K562 (cell line): ENCODE data around the gene PMFBP1. TPM values are rescaled to one million over a fixed set of nuclear protein-coding genes. Genes with fewer than 3 reads are reported as not detected.

Source experiments
- BRF1 ChIP-seq: IDR thresholded peaks from 3 replicates; pipeline ENCODE4 v1.6.1; 2011; ENCODE audit warnings: borderline replicate concordance, mild to moderate bottlenecking; ENCODE audit not compliant: insufficient read length; ENCODE audit errors: extremely low read depth
- CEBPG ChIP-seq, 3 experiments: fragments of 200-800 bp in 1 of 3; sonication (Bioruptor generic) in 1 of 3; sonication (generic) in 1 of 3; formaldehyde crosslinking in 1 of 3; IDR thresholded peaks in 2 of 3; conservative IDR thresholded peaks in 1 of 3; 2 replicates each; pipeline versions ENCODE4 v1.6.1 to v1.8.0; 2016 to 2022; ENCODE audit warnings: missing compliant biosample characterization in 2 of 3, missing genetic modification characterization in 2 of 3, mild to moderate bottlenecking in 1 of 3, missing genetic modification reagents in 1 of 3
- CREB1 ChIP-seq, 2 experiments: sonication (generic) in 1 of 2; formaldehyde crosslinking in 1 of 2; IDR thresholded peaks; 2 replicates each; pipeline versions ENCODE4 v1.6.1 to v1.8.0; 2012 to 2022; ENCODE audit warnings: inconsistent platforms in 1 of 2, mild to moderate bottlenecking in 1 of 2, missing genetic modification reagents in 1 of 2, moderate library complexity in 1 of 2
- ELF2 ChIP-seq: fragments of 250-450 bp; sonication (Bioruptor Pico); IDR thresholded peaks from 2 replicates; pipeline ENCODE4 v1.5.0; 2021; ENCODE audit warnings: mild to moderate bottlenecking
- ETV5 ChIP-seq: sonication (generic); formaldehyde crosslinking; IDR thresholded peaks from 2 replicates; pipeline ENCODE4 v1.4.0; 2020; ENCODE audit warnings: low read depth, mild to moderate bottlenecking, missing genetic modification reagents
- FOXK1 ChIP-seq: sonication (generic); formaldehyde crosslinking; IDR thresholded peaks from 2 replicates; pipeline ENCODE4 v1.8.0; 2022; ENCODE audit warnings: missing genetic modification reagents, mild to moderate bottlenecking, borderline replicate concordance
- GABPA ChIP-seq: fragments of 200-800 bp; sonication (Bioruptor generic); conservative IDR thresholded peaks from 2 replicates; pipeline ENCODE4 v1.6.1; 2016; ENCODE audit warnings: low read depth, missing genetic modification characterization, missing compliant biosample characterization
- GATAD2A ChIP-seq: fragments of 450-650 bp; IDR thresholded peaks from 2 replicates; pipeline ENCODE4 v1.6.1; 2017
- HDGF ChIP-seq: fragments of 450-650 bp; IDR thresholded peaks from 2 replicates; pipeline ENCODE4 v1.6.1; 2016
- MED1 ChIP-seq: sonication (generic); formaldehyde crosslinking; IDR thresholded peaks from 2 replicates; pipeline ENCODE4 v1.8.1; 2023; ENCODE audit warnings: missing genetic modification reagents, borderline replicate concordance
- MLX ChIP-seq, 2 experiments: fragments of 450-650 bp in 1 of 2; sonication (generic) in 1 of 2; formaldehyde crosslinking; conservative IDR thresholded peaks; 2 replicates each; pipeline versions ENCODE4 v1.4.0 to v1.8.1; 2020 to 2022; ENCODE audit warnings: mild to moderate bottlenecking in 1 of 2, missing genetic modification reagents in 1 of 2
- RBM34 ChIP-seq: fragments of 200-400 bp; formaldehyde crosslinking; IDR thresholded peaks from 2 replicates; pipeline ENCODE4 v1.6.1; 2018; ENCODE audit warnings: low read length, borderline replicate concordance; ENCODE audit not compliant: insufficient read depth
- RUNX1 ChIP-seq: sonication (generic); IDR thresholded peaks from 2 replicates; pipeline ENCODE4 v1.6.1; 2016; ENCODE audit warnings: antibody characterized with exemption, low read depth
- SIN3A ChIP-seq, 2 experiments: fragments of 150-350 bp in 1 of 2; IDR thresholded peaks; 2 replicates each; pipeline ENCODE4 v1.6.1; 2011 to 2016; ENCODE audit warnings: borderline replicate concordance in 2 of 2, low read depth in 2 of 2, low read length in 2 of 2, mild to moderate bottlenecking in 2 of 2, moderate library complexity in 2 of 2; ENCODE audit not compliant: control insufficient read depth in 1 of 2
- SIRT6 ChIP-seq: IDR thresholded peaks from one replicate; pipeline ENCODE4 v1.6.1; 2012; ENCODE audit warnings: low read depth, mild to moderate bottlenecking, control low read depth, inconsistent platforms, low read length, moderate library complexity
- SLC30A9 ChIP-seq: fragments of 250-450 bp; sonication (Bioruptor Pico); IDR thresholded peaks from 2 replicates; pipeline ENCODE4 v1.8.0; 2022; ENCODE audit warnings: mild to moderate bottlenecking, moderate library complexity
- SMARCB1 ChIP-seq: IDR thresholded peaks from 2 replicates; pipeline ENCODE4 v1.6.1; 2011; ENCODE audit warnings: improper control_type of control experiment, low read depth; ENCODE audit not compliant: insufficient read length
- WHSC1 ChIP-seq: IDR thresholded peaks from one replicate; pipeline ENCODE4 v1.6.1; 2012; ENCODE audit warnings: low read length, control low read depth, inconsistent platforms
- ZBTB8A ChIP-seq: fragments of 450-650 bp; IDR thresholded peaks from 2 replicates; pipeline ENCODE4 v1.6.1; 2018; ENCODE audit warnings: mild to moderate bottlenecking, moderate library complexity; ENCODE audit not compliant: partially characterized antibody
- ZNF311 ChIP-seq: fragments of 250-450 bp; sonication (Bioruptor Pico); IDR thresholded peaks from 2 replicates; pipeline ENCODE4 v1.4.0; 2020; ENCODE audit warnings: mild to moderate bottlenecking, moderate library complexity
- ZNF347 ChIP-seq: fragments of 450-650 bp; formaldehyde crosslinking; IDR thresholded peaks from 2 replicates; pipeline ENCODE4 v1.4.0; 2020; ENCODE audit warnings: low read depth, mild to moderate bottlenecking, moderate library complexity
- ZNF668 ChIP-seq: fragments of 250-450 bp; sonication (Bioruptor Pico); IDR thresholded peaks from 2 replicates; pipeline ENCODE4 v1.8.0; 2022; ENCODE audit warnings: mild to moderate bottlenecking, inconsistent platforms
- polyA plus RNA-seq, 8 experiments: library from polyadenylated mRNA; depleted of rRNA in 4 of 8; stranded (reverse) in 5 of 8; unstranded in 3 of 8; fragments of >200 nt; fragmentation: Nextera tagmentation in 2 of 8; fragmentation: Illumina TruSeq in 1 of 8; extraction: Ambion mirVana in 2 of 8; extraction: Trizol in 1 of 8; gene quantifications; 2 replicates each; pipeline versions ENCODE4 v1.2.1 to v1.2.3, GENCODE V29; 2011 to 2014; ENCODE audit warnings: inconsistent platforms in 1 of 8, missing spikeins in 1 of 8
- total RNA-seq, 7 experiments: library from RNA; depleted of rRNA in 6 of 7; stranded (reverse); fragments of >200 nt in 6 of 7; fragmentation: Illumina TruSeq in 2 of 7; extraction: Trizol in 2 of 7; gene quantifications; 2 replicates each; pipeline versions ENCODE4 v1.2.1 to v1.2.3, GENCODE V29; 2011 to 2021; ENCODE audit warnings: low replicate concordance in 1 of 7
- TF ChIP-seq, protein P1 (sequence below): sonication (generic); formaldehyde crosslinking; IDR thresholded peaks from 2 replicates; pipeline ENCODE4 v1.8.0; 2022; ENCODE audit warnings: mild to moderate bottlenecking, low read depth, missing genetic modification reagents
- TF ChIP-seq, protein P2 (sequence below): fragments of 250-450 bp; sonication (Bioruptor Pico); IDR thresholded peaks from 2 replicates; pipeline ENCODE4 v1.5.0; 2021; ENCODE audit warnings: mild to moderate bottlenecking, borderline replicate concordance

Gene PMFBP1
- total and polyA plus RNA-seq, 9 of the 15 experiments (the other 6 are each of a cell fraction or from before 2014, with no cell fraction given): 0.13 to 0.91 (median 0.47) TPM

DNA sequence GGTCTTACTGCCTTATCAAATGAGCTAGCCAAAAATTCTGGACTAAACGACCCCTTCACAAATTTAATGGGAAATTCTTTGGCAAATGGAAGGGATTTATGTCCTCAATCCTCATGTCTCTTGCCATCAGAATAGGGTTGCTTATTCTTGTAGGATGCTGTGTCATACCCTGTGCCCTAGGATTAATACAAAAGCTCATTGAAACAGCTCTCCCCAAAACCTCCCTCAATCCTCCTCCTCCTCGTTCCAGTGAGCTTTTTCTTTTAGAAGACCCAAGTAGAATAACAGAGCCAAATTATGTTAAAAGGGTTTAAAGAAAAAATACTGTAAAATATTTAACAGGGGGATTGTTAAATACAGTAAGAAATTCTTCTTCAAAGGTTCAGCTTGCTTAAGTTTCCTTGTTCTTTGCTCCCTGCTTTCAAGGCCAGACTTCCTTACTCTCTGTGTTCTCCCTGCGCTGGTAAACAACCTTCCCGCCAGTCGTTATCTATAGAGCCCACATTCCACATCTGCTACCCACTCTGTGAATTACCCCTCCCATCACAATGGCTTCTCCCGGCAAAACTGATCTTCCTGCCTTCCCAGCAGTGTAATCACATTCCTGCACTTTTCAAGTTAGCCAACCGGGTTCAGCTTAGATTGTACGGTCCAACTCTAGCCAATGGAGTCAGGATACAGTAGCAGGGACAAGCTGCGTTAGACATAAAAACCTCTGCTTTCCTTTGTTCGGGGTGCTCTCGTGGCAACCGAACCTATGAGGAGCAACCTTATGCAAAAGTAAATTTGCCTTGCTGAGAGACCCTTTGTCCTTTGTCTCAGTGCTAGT lies 99.2 kb downstream of the PMFBP1 start (continued):
- TF ChIP-seq ELF2 (CRISPR knock-in tag) (no peak), HDGF (no peak), SIN3A (IDR thresholded peaks at IDR 0.05; ENCODE audit: borderline replicate concordance in 2 of 2, control insufficient read depth in 1 of 2, low read depth in 2 of 2, low read length in 2 of 2) (no peak), MED1 (CRISPR knock-in tag) (no peak), ZBTB8A (no peak), ETV5 (CRISPR knock-in tag) (no peak), GATAD2A (no peak), CREB1 (IDR thresholded peaks at IDR 0.05) (0 out of 2 replicates have a peak, but pooled peaks have one; percentile 15), CREB1 (CRISPR knock-in tag; IDR thresholded peaks at IDR 0.05) (no peak), SLC30A9 (CRISPR knock-in tag) (no peak), BRF1 (no peak), ZNF311 (CRISPR knock-in tag) (no peak), MLX (CRISPR knock-in tag; conservative IDR thresholded peaks at IDR 0.05) (no peak), FOXK1 (CRISPR knock-in tag) (no peak), SIRT6 (no peak), SMARCB1 (no peak), WHSC1 (no peak), CEBPG (CRISPR knock-in tag; IDR thresholded peaks at IDR 0.05) (no peak), CEBPG (tag; conservative IDR thresholded peaks at IDR 0.05 in 1 of 2, IDR thresholded peaks at IDR 0.05 in 1 of 2) (no peak), GABPA (tag) (no peak), RUNX1 (no peak), ZNF347 (CRISPR knock-in tag) (no peak), RBM34 (no peak), ZNF668 (no peak)
- TF ChIP-seq, protein P1, sequence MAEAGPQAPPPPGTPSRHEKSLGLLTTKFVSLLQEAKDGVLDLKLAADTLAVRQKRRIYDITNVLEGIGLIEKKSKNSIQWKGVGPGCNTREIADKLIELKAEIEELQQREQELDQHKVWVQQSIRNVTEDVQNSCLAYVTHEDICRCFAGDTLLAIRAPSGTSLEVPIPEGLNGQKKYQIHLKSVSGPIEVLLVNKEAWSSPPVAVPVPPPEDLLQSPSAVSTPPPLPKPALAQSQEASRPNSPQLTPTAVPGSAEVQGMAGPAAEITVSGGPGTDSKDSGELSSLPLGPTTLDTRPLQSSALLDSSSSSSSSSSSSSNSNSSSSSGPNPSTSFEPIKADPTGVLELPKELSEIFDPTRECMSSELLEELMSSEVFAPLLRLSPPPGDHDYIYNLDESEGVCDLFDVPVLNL (CRISPR knock-in tag): no peak
- TF ChIP-seq, protein P2, sequence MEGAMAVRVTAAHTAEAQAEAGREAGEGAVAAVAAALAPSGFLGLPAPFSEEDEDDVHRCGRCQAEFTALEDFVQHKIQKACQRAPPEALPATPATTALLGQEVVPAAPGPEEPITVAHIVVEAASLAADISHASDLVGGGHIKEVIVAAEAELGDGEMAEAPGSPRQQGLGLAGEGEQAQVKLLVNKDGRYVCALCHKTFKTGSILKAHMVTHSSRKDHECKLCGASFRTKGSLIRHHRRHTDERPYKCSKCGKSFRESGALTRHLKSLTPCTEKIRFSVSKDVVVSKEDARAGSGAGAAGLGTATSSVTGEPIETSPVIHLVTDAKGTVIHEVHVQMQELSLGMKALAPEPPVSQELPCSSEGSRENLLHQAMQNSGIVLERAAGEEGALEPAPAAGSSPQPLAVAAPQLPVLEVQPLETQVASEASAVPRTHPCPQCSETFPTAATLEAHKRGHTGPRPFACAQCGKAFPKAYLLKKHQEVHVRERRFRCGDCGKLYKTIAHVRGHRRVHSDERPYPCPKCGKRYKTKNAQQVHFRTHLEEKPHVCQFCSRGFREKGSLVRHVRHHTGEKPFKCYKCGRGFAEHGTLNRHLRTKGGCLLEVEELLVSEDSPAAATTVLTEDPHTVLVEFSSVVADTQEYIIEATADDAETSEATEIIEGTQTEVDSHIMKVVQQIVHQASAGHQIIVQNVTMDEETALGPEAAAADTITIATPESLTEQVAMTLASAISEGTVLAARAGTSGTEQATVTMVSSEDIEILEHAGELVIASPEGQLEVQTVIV (CRISPR knock-in tag): no peak
